ENCODE data around the gene COX19. TPM values are rescaled to one million over a fixed set of nuclear protein-coding genes. Genes with fewer than 3 reads are reported as not detected.

Gene COX19
- polyA plus RNA-seq, 1 donor from 2014 or later = 16.0 TPM

DNA sequence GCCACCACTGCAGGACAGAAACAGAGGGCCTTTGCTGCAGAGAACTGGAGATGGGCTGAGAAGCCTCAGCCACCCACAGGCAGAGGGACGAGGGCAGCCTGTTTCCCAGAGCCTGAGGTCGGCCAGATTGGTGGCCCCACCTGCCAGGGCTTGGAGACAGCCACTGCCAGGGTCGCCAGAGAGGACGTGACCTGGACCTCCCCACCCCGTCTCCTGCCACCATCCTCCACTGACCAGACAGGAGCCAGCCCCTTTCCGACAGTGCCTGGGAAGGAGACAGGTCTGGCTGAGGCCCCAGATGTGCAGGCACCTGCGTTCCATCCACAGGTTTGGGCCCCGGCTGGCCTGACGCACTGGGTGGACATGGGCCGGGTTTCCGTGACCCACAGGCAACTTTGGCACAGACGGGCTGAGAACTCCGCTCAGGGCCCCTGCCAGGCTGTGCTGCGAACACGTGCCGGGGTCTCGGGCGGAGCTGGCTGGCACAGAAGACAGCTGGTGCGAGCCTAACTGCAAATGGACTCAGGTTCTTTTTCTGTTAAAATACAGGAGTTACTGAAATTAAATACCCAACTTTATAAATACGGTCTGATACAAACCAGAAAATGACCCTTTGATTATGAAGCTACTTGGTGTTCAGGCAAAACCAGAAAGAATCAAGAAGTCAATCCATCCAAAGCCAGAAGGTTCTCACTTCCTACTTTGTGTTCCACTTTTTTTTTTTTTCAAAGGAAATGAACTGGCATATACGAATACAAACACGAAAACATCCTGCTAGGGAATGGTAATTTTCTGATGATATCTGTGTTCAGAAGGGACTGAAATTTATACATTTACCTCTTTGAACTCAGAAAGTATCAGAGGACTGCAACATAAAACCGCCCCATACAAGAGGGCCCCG is 6.9 kb downstream of the COX19 start:
- no peaks in the 10 kb centered on the region for H3K27me3 ChIP-seq (ENCODE audit: insufficient read depth, low read depth, low read length)
- H3K9me2 ChIP-seq (ENCODE audit: insufficient read depth, low read length) = no peaks in the 10 kb centered on the region
- H3K79me2 ChIP-seq (replicated peaks; ENCODE audit: insufficient read depth, low read length) = peaks cover 6% of the 10 kb centered on the region
- H4K20me1 ChIP-seq (ENCODE audit: insufficient read depth) = no peaks in the 10 kb centered on the region
- no peak overlapping the region for H2AFZ ChIP-seq (ENCODE audit: low read depth, low read length)
- no peaks in the 10 kb centered on the region for H3F3A ChIP-seq (ENCODE audit: insufficient read depth, low read length, poor library complexity, severe bottlenecking)
- H3K9ac ChIP-seq (ENCODE audit: low read length) = no peak overlapping the region
- H3K4me2 ChIP-seq (ENCODE audit: low read length) = no peak overlapping the region
- TF ChIP-seq EZH2 (IDR thresholded peaks at IDR 0.05; ENCODE audit: borderline replicate concordance, insufficient read depth, low read length, poor library complexity, severe bottlenecking) (no peak), CTCF (IDR thresholded peaks at IDR 0.05; ENCODE audit: poor library complexity, severe bottlenecking) (no peak), SMC3 (conservative IDR thresholded peaks at IDR 0.05; ENCODE audit: poor library complexity) (no peak), RAD21 (conservative IDR thresholded peaks at IDR 0.05) (no peak)
- no peak overlapping the region for H3K4me3 ChIP-seq (ENCODE audit: low read length)
- H3K9me3 ChIP-seq (ENCODE audit: low read length) = no peaks in the 10 kb centered on the region
- no peaks in the 10 kb centered on the region for H3K36me3 ChIP-seq (ENCODE audit: insufficient read depth, low read length)
- H3K27ac ChIP-seq (ENCODE audit: low read length) = no peak overlapping the region

DNA sequence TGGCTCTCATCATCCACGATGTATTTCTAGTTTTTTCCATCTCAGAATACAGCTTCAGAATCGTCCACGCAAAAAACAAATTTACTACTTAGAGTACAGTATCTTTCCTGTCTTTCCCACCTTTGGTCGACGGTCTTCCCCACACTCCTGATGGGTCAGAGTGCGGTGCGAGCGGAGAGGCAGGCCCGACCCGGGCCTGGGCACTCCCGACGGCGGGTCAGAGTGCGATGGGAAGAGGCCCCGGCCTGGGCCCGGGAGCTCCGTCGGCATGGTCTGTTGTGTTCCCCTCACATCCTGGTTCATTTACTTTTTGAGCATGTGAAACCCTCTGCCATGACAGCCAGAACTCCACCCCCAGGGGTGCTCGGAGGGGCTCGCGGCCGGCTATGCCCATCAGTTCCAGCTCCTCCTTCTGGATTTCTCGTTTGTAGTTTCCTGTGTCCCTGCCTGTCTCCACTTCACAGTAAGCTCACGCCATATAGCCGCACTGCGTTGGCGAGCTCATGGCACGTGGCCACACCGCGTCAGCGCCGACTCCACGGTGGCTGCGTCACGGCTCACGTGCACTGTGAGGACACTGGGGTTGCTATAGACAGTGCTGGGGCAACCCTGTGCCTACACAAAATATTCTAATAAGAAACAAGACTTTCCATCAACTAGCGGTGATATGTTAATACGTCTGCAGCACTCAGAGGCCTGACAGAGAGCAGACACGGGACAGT is 7.8 kb downstream of the COX19 start:
- H3K27ac ChIP-seq (ENCODE audit: low read length) = no peak overlapping the region
- H3K4me3 ChIP-seq (ENCODE audit: low read length) = no peak overlapping the region
- H3K4me2 ChIP-seq (ENCODE audit: low read length) = no peak overlapping the region
- no peaks in the 10 kb centered on the region for H3K27me3 ChIP-seq (ENCODE audit: insufficient read depth, low read depth, low read length)
- no peaks in the 10 kb centered on the region for H3K36me3 ChIP-seq (ENCODE audit: insufficient read depth, low read length)
- no peak overlapping the region for H2AFZ ChIP-seq (ENCODE audit: low read depth, low read length)
- no peak overlapping the region for H3K9ac ChIP-seq (ENCODE audit: low read length)
- H3F3A ChIP-seq (ENCODE audit: insufficient read depth, low read length, poor library complexity, severe bottlenecking) = no peaks in the 10 kb centered on the region
- TF ChIP-seq TAF1 (IDR thresholded peaks at IDR 0.05; ENCODE audit: low read depth) = no peak
- no peaks in the 10 kb centered on the region for H3K9me2 ChIP-seq (ENCODE audit: insufficient read depth, low read length)
- H3K9me3 ChIP-seq (ENCODE audit: low read length) = no peaks in the 10 kb centered on the region
- H4K20me1 ChIP-seq (ENCODE audit: insufficient read depth) = no peaks in the 10 kb centered on the region
- peaks cover 6% of the 10 kb centered on the region for H3K79me2 ChIP-seq (replicated peaks; ENCODE audit: insufficient read depth, low read length)

DNA sequence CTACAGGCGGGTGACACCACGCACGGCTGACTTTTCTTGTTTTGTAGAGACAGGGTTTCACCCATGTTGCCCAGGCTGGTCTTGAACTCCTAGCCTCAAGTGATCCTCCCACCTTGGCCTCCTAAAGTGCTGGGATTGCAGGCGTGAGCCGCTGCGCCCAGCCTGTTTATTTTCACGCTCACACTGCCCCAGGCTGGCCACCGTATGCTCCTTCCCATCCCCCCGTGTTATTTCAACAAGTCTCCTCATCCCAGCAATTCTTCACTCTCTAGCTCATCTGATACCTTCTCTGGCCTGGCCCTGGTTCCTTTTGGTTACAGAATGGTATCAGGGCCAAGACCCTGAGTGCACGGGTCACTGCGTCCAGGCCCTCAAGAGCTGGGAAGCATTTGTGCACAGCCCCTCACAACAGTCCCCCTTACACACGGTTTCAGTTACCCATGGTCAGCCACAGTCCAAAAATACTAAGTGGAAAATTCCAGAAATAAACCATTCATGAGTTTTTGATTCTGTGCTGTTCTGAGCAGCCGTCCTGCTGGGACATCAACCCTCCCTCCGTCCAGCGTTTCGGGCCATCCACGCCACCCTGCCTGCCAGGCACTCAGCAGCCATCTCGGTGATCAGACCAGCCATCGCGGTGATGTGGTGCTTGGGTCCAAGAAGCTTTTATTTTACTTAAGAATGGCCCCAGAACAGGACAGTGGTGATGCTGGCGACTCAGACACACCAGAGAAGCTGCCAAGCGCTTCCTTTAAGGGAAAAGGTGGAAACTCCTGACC is 8.9 kb downstream of the COX19 start:
- Histone ChIP-seq H3K79me2 (replicated peaks; ENCODE audit: insufficient read depth, low read length) (peaks cover 6% of the 10 kb centered on the region), H4K20me1 (ENCODE audit: insufficient read depth) (no peaks in the 10 kb centered on the region), H3K27me3 (ENCODE audit: insufficient read depth, low read depth, low read length) (no peaks in the 10 kb centered on the region), H3F3A (ENCODE audit: insufficient read depth, low read length, poor library complexity, severe bottlenecking) (no peaks in the 10 kb centered on the region), H3K9me2 (ENCODE audit: insufficient read depth, low read length) (no peaks in the 10 kb centered on the region), H3K9me3 (ENCODE audit: low read length) (no peaks in the 10 kb centered on the region), H3K4me3 (ENCODE audit: low read length) (no peak overlapping the region), H3K4me2 (ENCODE audit: low read length) (no peak overlapping the region), H3K9ac (ENCODE audit: low read length) (no peak overlapping the region), H3K27ac (ENCODE audit: low read length) (no peak overlapping the region), H3K36me3 (ENCODE audit: insufficient read depth, low read length) (no peaks in the 10 kb centered on the region), H2AFZ (ENCODE audit: low read depth, low read length) (no peak overlapping the region)
- TF ChIP-seq RAD21 (conservative IDR thresholded peaks at IDR 0.05) = no peak

All from neural cell (in vitro differentiated cells).